HG02870 (cell line): ENCODE results near the gene IL37.

Source experiments
- ATAC-seq: cut with Tn5 transposase; IDR thresholded peaks from one replicate; pipeline ENCODE4 v1.9.1; 2021; ENCODE audit warnings: mild to moderate bottlenecking, moderate library complexity; ENCODE audit not compliant: unreplicated experiment

IL37 gene

GRCh38 chr2:112958428-112959108, 47.6 kb downstream of the IL37 start:
- no peak for ATAC-seq

GRCh38 chr2:112959109-112959812, 48.3 kb downstream of the IL37 start:
- no peak for ATAC-seq

- ATAC-seq = no peak
These were observed 49.4 kb downstream of the IL37 start for GRCh38 chr2:112960230-112960825.

GRCh38 chr2:112962308-112963175, 51.6 kb downstream of the IL37 start:
- no peak for ATAC-seq

GRCh38 chr2:112967023-112967422, 56.1 kb downstream of the IL37 start:
- ATAC-seq = no peak
